22Rv1 (cell line): ENCODE measurements around the gene CHFR.

ENCODE experiments used
- CTCF ChIP-seq: fragments of 450-650 bp; IDR thresholded peaks from 2 replicates; pipeline ENCODE4 v1.5.1; 2017; ENCODE audit warnings: mild to moderate bottlenecking
- ZFX ChIP-seq: fragments of 450-650 bp; IDR thresholded peaks from 2 replicates; pipeline ENCODE4 v1.6.1; 2017; ENCODE audit warnings: antibody characterized with exemption, borderline replicate concordance

GRCh38 chr12:132788375-132789098 is 98.9 kb downstream of the CHFR start:
- no peak for TF ChIP-seq CTCF
- TF ChIP-seq ZFX = no peak
